CD4-positive, alpha-beta T cell treated with Interleukin-12 subunit alpha and Interleukin-12 subunit beta, for 1 hour (primary cell): ENCODE measurements around the gene IMMP2L.
"Not testable (repeated sequence)": the region's sequence is repeated elsewhere in the genome, so short reads cannot be mapped to it uniquely, and the experiment has no call there.

Source experiments
- DNase-seq: peaks from one replicate; pipeline ENCODE4 v3.0.0-alpha.2; 2020

Gene IMMP2L

DNA sequence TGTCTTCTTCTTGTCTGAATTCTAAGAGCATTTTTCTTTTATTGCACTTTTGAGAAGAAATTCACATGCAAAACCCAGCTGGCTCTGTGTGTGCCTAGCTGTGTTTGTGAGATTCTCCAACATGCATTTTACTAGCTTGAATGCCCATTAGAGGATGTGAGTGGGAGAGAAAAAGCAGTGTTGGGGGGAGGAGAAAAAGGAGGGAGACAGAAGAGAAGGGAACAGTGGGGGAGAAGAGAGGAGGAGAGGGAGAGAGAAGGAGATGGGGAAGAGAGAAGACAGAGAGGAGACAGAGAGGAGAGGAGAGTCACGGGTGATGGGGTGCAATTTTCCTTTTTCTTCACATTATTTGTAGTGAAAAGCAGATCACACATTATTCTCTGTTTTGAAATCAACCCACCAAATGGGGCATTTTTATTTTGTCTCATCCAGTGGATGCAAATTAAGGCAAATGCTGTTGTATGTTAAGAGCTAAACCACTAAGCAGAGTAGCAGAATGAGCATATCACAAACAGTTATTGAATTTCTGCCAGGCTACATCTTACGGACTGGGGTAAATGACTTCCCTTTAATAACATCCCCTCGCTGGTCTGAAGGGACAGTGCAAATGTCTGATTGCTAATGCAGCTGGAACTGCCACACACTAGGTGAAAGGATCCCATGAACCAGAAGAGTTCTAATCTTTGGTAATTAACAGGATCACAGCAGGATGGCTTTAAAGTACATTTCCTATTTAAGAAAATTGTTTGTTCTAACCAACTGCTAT is 470.5 kb downstream of the IMMP2L start:
- no peak for DNase-seq

- DNase-seq = peak; percentile 16
Measured at GRCh38 chr7:111090846-111091245, 471.4 kb downstream of the IMMP2L start, which contains the start of gene LRRN3. Gene LRRN3, plus strand, starts transcription at chr7:111091127. Its CDS starts 31,646 bp downstream, at chr7:111122773.

DNA sequence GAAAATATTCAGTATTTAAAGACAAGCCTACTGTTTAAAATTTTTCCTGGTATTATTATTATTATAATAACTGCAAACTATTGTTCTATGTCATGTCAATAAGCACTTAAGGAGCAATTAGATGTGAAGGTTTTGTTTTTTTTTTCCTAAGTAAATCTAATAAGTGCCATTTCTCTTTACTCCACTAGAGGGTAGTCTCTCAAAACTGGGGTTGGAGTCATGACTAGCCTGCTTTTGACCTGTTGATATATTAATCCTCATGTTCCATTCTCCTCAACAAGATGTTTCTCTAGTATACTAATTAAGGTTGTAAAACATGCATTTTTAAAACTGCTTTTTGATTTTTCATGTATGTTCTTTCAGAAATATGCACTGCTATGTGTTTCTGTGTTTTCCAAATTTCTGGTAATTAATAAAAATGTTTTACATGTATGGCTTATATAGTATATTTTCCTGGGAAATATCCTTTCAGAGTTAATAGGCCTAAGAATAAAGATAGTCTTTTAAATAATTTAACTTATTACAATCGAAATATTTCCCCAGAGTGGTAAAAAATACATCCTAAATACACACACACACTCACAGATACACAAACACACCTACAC is 472.4 kb downstream of the IMMP2L start:
- peak; percentile 36 for DNase-seq

- DNase-seq = no peak
Measured at GRCh38 chr7:111088328-111088727, 474.0 kb downstream of the IMMP2L start.

GRCh38 chr7:111086532-111086931 is 475.8 kb downstream of the IMMP2L start:
- no peak for DNase-seq

- no peak for DNase-seq
Measured at GRCh38 chr7:111085356-111085755, 476.9 kb downstream of the IMMP2L start.

DNA sequence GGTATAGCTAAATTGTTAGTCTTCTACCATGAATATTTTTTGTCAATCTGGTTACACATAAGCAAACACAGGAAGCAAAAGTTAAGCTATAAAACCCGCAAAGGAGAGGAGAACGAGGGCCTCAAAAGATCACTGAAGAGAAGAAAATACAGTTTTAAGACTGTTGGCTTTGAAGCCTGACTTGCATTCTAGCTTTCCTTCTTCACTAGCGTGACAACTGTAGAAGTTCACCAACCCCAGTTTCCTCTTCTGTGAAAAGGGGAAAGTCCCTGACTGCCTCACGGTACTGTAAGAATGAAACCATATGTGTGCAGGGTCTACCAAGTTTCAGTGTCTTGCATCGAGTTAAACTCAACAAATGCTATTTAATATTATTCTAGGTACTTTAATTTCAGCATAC is 478.9 kb downstream of the IMMP2L start:
- DNase-seq = peak; percentile 70

- DNase-seq = no peak
Measured at GRCh38 chr7:111082351-111082750, 479.9 kb downstream of the IMMP2L start.

DNA sequence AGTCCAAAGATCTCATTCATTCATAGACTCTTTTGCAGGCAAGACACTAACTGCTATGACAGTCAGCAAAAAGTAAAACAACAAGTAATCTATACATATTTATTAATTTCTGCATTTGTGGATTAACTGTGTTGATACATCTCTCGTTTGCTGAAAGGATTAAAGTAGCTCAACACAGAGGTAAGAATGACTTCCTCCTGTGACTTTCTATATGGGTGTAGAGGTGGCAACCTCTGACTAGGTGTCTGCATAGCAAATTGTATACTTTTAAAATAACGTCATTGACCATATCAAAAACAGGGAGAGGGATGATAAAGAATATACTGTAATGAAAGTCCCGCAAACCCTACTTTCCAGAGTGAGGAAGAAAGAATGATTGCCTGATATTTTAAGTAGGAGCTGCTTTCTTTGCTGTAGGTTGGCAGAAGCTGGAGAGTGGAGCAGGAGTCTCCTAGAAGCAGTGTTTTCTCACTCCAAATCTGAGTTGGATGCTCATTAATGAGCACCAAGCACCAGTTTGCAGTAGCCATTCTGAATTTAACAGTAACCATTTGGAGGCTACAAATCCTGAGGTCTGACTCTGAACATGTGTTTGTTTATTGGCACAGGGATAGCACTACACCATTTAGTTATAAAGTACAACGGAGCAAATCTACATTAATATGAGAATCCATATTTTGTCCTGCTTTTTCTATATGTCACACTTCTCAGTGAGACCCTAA is 480.6 kb downstream of the IMMP2L start:
- no peak for DNase-seq

- DNase-seq = no peak
Measured at GRCh38 chr7:111080495-111081105, 481.7 kb downstream of the IMMP2L start.

DNA sequence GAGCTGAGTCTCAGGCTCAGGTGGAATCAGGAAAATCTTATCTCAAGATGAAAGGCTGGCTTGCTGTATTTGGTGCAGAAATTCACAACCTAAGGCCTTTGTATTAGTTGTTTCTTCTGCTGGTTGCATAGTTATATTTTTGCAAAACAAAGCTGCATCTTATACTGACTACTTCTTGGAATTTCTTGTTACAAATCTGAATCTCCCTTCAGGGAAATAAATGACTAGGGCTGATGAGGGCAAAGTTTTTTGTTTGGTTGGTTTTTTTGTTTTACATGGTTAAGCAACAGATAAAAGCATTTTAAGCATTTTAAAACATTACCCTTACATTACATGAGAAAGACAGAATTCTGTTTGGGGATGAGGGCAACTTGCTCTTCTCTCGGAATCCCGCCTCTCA is 485.3 kb downstream of the IMMP2L start:
- DNase-seq = no peak

GRCh38 chr7:111076205-111076604 is 486.1 kb downstream of the IMMP2L start:
- DNase-seq = no peak

- DNase-seq = no peak
Measured at GRCh38 chr7:111075498-111075897, 486.8 kb downstream of the IMMP2L start.

DNA sequence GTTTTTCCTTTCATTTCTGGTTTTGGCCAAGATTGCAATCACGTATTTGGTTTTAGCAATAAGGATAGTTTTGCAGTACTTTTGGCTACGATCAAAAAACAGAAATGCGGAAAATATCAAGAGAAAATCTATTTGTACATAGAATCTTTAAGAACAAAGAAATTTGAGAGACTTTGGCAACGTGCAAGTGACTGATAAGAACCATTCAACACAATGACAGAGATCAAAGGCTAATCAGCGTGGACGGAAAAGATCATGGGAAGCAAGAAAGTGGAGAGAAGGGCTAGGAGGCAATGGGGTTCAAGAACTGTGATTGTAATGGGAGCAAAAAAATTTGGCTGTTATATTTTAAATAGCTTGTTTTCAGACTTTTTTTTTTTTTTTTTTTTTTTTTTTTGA is 487.5 kb downstream of the IMMP2L start:
- no peak for DNase-seq

- DNase-seq = no peak
Measured at GRCh38 chr7:111074071-111074747, 488.1 kb downstream of the IMMP2L start.

DNA sequence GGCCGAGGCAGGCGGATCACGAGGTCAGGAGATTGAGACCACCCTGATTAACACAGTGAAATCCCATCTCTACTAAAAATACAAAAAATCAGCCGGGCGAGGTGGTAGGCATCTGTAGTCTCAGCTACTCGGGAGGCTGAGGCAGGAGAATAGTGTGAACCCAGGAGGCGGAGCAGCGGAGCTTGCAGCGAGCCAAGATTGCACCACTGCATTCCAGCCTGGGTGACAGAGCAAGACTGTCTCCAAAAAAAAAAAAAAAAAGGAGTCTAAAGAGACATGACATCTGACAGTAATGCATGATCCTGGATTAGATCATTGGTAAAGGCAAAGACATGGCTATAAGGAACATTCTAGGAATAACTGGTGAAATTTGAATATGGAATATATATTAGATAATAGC is 489.6 kb downstream of the IMMP2L start:
- DNase-seq = not testable (repeated sequence)

GRCh38 chr7:111071556-111071955 is 490.7 kb downstream of the IMMP2L start:
- no peak for DNase-seq

DNA sequence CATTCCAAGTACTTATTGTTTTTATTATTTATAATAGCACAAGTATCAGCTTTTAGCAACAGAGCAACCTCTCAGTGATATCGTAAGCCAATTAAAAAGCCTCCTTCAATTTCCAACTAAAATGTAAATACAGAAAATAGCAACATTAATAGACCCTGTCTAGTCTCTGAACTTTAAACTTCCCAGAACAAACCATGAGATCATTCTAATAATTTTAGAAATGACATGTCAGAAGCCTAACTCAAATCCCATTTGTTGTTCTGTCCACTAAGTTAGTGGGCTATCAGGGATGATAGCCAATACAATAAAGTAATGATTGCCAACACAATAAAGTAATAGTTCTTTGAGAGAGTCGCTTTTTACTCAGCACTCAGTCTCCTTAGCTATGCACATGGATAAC is 493.7 kb downstream of the IMMP2L start:
- no peak for DNase-seq

GRCh38 chr7:111067682-111068081 is 494.6 kb downstream of the IMMP2L start:
- DNase-seq = no peak

GRCh38 chr7:111067251-111067650 is 495.0 kb downstream of the IMMP2L start:
- DNase-seq = no peak

DNA sequence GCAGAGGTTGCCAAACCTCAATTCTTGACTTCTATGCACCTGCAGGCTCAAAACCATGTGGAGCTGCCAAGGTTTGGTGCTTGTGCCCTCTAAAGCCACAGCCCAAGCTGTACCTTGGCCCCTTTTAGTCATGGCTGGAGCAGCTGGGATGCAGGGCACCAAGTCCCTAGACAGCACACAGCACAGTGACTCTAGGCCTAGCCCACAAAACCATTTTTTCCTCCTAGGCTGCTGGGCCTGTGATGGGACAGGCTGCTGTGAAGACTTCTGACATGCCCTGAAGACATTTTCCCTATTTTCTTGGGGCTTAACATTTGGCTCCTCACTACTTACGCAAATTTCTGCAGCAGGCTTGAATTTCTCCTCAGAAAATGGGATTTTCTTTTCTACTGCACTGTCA is 499.1 kb downstream of the IMMP2L start:
- DNase-seq = no peak

DNA sequence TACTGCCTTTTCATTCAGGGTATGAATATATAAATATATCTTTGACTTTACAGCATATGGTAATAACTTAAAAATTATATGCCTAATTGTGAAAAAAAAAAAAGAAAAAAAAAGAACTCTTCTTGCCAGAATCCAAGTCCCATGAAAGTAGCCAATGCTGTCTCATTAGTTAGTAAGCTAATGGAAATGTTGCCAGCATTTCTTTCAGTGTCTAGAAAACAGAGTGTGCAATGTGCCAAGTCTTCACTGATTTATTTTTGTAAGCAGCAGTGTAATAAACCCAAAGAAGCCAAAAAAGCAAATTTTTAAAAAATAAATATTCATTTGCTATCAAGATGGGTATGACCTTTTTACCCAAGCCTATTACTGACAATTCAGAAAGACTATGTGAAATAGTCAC is 502.5 kb downstream of the IMMP2L start:
- DNase-seq = no peak

DNA sequence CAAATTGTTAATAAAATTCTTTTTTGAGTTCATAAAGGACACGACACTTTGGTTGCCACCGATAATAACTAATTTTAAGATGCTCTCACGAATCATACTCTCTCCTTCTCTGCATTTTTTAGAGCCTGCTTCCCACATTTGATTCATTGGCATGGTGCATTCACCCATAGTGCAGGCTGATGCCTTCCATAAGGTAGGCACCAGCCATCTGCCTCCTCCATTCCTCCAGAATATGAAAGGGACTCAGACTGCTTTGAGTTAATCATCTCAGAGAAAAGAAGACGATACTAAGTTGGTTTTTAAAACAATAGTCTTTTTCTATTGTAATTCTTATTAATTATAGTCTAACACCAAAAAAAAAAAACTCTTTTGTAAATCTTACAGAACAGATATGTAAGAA is 505.2 kb downstream of the IMMP2L start:
- no peak for DNase-seq
